VCaP (cell line): ENCODE results near the gene SLC2A1.

Experiments used
- H3K27ac ChIP-seq: fragments of 450-650 bp; 2 replicates; pipeline ENCODE4 v1.5.1; 2017
- CTCF ChIP-seq: fragments of 450-650 bp; conservative IDR thresholded peaks from 2 replicates; pipeline ENCODE4 v1.5.1; 2017; ENCODE audit warnings: mild to moderate bottlenecking, moderate library complexity

Gene SLC2A1

DNA sequence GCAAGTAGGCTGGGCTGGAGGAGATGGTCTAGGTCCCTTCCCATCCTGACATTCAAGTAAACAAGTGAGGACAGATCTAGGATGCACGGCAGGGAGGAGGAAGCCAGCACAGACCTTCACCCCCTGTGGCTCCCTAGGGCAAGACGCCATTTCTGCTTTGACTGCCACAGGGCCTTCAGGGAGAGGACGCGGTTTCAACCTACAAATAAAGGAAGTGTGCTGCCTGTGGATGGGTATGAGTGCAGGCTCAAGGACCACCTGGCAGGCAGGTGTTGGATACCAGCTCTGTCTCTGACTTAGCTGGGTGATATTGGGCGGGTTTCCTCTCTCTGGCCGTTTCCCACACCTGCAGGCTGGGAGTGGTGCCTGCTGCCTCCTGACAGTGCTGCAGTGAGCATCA lies 16.2 kb downstream of the SLC2A1 start:
- peak overlapping the region; percentile 100 for H3K27ac ChIP-seq
- no peak for TF ChIP-seq CTCF

DNA sequence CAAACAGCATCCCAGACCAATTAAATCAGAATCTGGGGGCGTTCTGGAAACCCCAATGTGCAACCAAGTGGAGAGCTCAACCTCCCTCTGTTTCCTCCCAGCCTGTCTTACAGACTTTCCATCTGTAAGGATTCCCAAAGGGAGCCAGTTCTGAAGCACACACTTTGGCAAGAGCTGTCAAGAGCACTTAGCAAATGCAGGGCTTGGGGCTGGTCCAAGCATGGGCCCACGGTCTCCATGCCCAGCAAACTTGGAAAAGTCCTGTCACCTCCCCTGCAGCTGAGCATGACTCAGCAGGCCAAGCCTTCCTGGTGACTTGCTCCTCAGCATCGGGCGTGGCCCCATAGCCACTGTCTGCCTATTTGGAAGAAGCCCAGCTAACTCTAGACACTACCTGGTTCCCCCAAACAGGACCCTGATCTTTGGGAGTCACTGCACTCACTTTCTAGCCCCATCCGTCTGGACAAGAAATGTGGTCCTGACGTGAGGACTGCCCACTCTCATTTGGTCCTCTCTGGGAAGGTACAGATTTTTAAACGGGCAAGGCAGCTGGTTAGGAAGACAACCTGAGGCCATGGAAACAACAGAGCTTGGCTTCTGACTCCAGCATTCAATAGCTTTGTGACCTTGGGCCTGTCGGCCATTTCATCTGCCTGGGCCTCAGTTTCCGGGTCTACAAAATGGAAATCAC lies 16.9 kb downstream of the SLC2A1 start:
- peak overlapping the region; percentile 100 for H3K27ac ChIP-seq
- TF ChIP-seq CTCF = no peak

DNA sequence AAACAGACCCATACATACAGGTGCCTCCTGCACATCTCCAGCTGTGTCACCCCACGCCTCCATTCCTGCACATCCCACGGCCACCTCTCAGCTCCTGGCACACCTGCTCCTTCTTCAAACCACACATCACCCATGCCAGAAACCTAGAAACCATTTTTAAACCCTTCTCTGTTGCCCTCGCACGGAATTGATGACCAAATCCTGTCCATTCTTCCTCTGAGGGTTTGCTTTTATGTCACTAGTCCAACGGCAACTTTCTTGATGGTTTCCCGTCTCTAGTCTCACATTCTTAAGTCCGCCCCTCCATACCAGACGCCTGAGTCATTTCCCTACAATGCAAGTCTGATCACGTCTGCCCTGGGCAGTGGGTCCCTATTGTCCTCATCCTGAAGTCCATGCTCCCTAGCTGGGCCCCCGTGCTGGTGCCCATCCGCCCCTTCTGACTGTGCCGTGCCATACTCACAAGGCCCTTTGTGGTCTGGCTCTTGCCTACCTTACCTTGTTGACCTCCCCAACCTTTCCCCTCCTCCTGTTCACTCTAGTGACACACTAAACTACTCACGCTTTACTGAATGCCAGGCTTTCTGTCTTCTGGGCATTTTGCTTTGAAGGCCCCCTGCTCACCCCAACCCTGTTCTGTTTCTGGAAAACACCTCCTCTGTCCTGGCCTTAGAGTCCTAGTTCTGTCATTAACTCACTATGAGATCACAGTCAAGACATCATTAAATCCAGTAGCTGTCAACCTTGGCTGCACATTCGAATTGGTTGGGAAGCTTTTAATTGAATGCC lies 17.6 kb downstream of the SLC2A1 start:
- peak overlapping the region; percentile 100; the same call in 1 of the 2 replicates for H3K27ac ChIP-seq
- no peak for TF ChIP-seq CTCF

DNA sequence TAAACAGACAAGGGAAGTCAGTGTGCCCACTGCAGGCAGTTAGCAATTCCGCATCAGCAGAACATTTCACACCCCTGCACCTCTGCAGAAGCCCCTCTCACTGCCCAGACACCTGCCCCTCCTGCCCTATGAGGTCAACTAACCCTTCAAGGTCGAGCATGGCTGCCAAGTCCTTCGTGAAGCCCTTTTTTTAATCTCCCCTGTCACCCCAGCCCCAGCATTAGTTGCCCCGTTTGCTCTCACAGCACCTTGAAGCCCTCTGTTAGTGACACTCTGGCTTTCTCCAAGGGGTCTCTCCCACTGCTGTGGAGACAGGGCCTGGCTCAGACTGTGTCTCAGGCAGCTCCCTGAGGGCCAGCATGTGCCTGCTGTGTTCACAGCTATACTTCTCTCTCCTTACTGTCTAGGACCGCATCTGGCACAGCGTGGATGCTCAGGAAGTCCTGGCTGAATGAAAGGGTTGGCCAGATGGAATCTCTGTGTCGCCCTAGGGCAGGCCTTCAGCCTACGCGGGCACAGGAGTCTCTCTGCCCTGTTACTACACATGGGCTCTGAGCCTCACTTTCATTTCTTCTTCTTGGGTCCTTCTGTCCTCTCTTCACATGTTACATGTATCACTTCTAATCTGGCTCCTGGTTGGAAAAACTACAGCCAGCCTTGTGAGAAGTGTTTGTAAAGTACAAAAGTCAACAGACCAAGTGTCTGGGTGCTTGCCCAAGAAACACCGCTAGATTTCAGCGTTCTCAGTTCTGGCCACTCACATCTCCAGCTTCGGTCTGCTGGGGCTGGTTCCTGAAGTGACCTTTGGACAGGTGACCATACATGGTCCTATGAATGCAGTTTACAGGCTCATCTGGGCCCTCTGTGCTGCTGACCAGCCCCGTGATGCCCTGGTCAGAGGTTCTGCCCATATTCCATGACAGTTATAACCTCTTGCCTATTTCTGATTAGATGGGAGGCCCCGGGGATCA lies 19.7 kb downstream of the SLC2A1 start:
- H3K27ac ChIP-seq = peak overlapping the region; percentile 34
- no peak for TF ChIP-seq CTCF

DNA sequence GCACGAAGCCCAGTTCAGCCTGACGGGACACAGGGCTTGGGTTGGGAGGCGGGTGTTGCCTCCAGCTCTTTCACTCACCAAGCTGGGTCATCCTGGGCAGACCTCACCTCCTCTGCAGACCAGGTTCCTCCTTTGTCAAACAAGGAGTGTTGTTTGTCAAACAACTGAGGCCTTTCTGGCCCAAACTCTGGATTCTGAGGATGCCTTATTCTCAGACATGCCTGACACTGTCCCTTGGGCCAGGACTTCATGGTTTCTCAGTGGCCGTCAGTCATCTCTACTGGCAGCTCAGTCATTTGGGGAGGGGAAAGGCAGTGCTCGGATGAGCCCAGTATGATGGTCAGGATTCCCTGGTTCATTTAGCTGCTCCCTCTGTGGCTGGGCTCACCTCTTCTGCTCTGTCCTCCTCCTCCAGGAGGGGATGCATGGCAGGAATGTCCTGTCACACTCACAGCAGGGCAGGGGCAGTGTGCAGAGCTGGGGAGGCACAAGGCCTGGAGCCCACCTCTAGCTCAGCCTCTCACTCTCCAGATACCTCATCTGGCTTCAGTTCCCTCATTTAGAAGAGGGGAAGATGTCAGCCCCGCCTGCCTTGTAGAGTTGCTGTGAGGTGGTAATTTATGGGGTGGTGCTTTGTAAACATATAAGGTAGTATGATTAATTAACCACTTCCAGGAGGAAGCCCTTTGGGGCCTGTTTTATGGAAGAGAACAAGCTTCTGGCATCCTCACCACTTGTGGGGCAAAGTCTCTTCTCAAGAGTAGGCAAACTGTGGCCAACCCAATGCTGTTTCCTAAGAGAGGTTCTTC lies 20.6 kb downstream of the SLC2A1 start:
- peak overlapping the region; percentile 34; the same call in 1 of the 2 replicates for H3K27ac ChIP-seq
- TF ChIP-seq CTCF = no peak

GRCh38 chr1:42937141-42937696 lies 21.4 kb downstream of the SLC2A1 start:
- TF ChIP-seq CTCF = no peak
- no peak overlapping the region for H3K27ac ChIP-seq
